ENCODE measurements around the gene GYG1.
"Not testable (repeated sequence)": the region's sequence is repeated elsewhere in the genome, so short reads cannot be mapped to it uniquely, and the experiment has no call there.

GYG1 gene

GRCh38 chr3:148987551-148987950, 3.8 kb upstream of the GYG1 start:
- DNase-seq (ENCODE audit: low spot score): not testable (repeated sequence)

GRCh38 chr3:148990236-148990635, 1.1 kb upstream of the GYG1 start:
- no peak for DNase-seq (ENCODE audit: low spot score)

- DNase-seq (ENCODE audit: low spot score): no peak
Measured at GRCh38 chr3:148992027-148992634, 791 bp downstream of the GYG1 start.

- DNase-seq (ENCODE audit: low spot score): no peak
Measured at GRCh38 chr3:148992635-148993255, 1.4 kb downstream of the GYG1 start.

GRCh38 chr3:148997623-148998022, 6.3 kb downstream of the GYG1 start:
- no peak for DNase-seq (ENCODE audit: low spot score)

GRCh38 chr3:148998297-148998696, 7.0 kb downstream of the GYG1 start:
- no peak for DNase-seq (ENCODE audit: low spot score)

- DNase-seq (ENCODE audit: low spot score): no peak
Measured at GRCh38 chr3:148998715-148999423, 7.5 kb downstream of the GYG1 start.

- DNase-seq (ENCODE audit: low spot score): no peak
Measured at GRCh38 chr3:148999806-149000205, 8.5 kb downstream of the GYG1 start.

GRCh38 chr3:149000206-149000745, 8.9 kb downstream of the GYG1 start:
- DNase-seq (ENCODE audit: low spot score): no peak

- DNase-seq (ENCODE audit: low spot score): no peak
Measured at GRCh38 chr3:149001727-149002126, 10.4 kb downstream of the GYG1 start.

- DNase-seq (ENCODE audit: low spot score): no peak
Measured at GRCh38 chr3:149003653-149004305, 12.4 kb downstream of the GYG1 start.

- no peak for DNase-seq (ENCODE audit: low spot score)
Measured at GRCh38 chr3:149004622-149005021, 13.3 kb downstream of the GYG1 start.

- no peak for DNase-seq (ENCODE audit: low spot score)
Measured at GRCh38 chr3:149005416-149005815, 14.1 kb downstream of the GYG1 start.

- no peak for DNase-seq (ENCODE audit: low spot score)
Measured at GRCh38 chr3:149007567-149008257, 16.4 kb downstream of the GYG1 start.

- no peak for DNase-seq (ENCODE audit: low spot score)
Measured at GRCh38 chr3:149009732-149010131, 18.4 kb downstream of the GYG1 start.

GRCh38 chr3:149010504-149010951, 19.2 kb downstream of the GYG1 start:
- DNase-seq (ENCODE audit: low spot score): no peak

- DNase-seq (ENCODE audit: low spot score): no peak
Measured at GRCh38 chr3:149010966-149011365, 19.6 kb downstream of the GYG1 start.

GRCh38 chr3:149011676-149012075, 20.3 kb downstream of the GYG1 start:
- no peak for DNase-seq (ENCODE audit: low spot score)

GRCh38 chr3:149013726-149014125, 22.4 kb downstream of the GYG1 start:
- DNase-seq (ENCODE audit: low spot score): no peak

- DNase-seq (ENCODE audit: low spot score): no peak
Measured at GRCh38 chr3:149015393-149015792, 24.1 kb downstream of the GYG1 start.

- DNase-seq (ENCODE audit: low spot score): no peak
Measured at GRCh38 chr3:149016242-149016641, 24.9 kb downstream of the GYG1 start.
